GM23248 (cell line): ENCODE measurements around the gene STK40. TPM values are rescaled to one million over a fixed set of nuclear protein-coding genes. Genes with fewer than 3 reads are reported as not detected.

Experiments used
- DNase-seq: peaks from one replicate; pipeline ENCODE4 v3.0.0-alpha.2; 2015
- H2AFZ ChIP-seq: fragments of 200-600 bp; sonication (generic); 2 replicates; pipeline ENCODE4 v1.6.1; 2016; ENCODE audit warnings: antibody characterized with exemption
- H3F3A ChIP-seq: fragments of 200-600 bp; sonication (generic); 2 replicates; pipeline ENCODE4 v1.6.1; 2016; ENCODE audit warnings: mild to moderate bottlenecking, antibody characterized with exemption, mixed run types; ENCODE audit not compliant: insufficient read depth
- H3K27ac ChIP-seq: fragments of 200-600 bp; sonication (generic); 2 replicates; pipeline ENCODE4 v1.5.1; 2016; ENCODE audit warnings: mild to moderate bottlenecking
- H3K27me3 ChIP-seq: fragments of 200-600 bp; sonication (generic); replicated peaks from 2 replicates; pipeline ENCODE4 v1.6.1; 2016; ENCODE audit warnings: mild to moderate bottlenecking; ENCODE audit not compliant: insufficient read depth
- H3K36me3 ChIP-seq: fragments of 200-600 bp; sonication (generic); 2 replicates; pipeline ENCODE4 v1.6.1; 2016; ENCODE audit warnings: low read depth, mild to moderate bottlenecking
- H3K4me1 ChIP-seq: fragments of 200-600 bp; sonication (generic); 2 replicates; pipeline ENCODE4 v1.6.1; 2016; ENCODE audit warnings: mild to moderate bottlenecking; ENCODE audit not compliant: insufficient read depth
- H3K4me2 ChIP-seq: fragments of 200-600 bp; sonication (generic); one replicate; pipeline ENCODE4 v1.6.1; 2016; ENCODE audit warnings: mild to moderate bottlenecking; ENCODE audit not compliant: unreplicated experiment
- H3K4me3 ChIP-seq: fragments of 200-600 bp; sonication (generic); 2 replicates; pipeline ENCODE4 v1.5.1; 2016; ENCODE audit warnings: mild to moderate bottlenecking
- H3K79me2 ChIP-seq: fragments of 200-600 bp; sonication (generic); 2 replicates; pipeline ENCODE4 v1.6.1; 2016; ENCODE audit warnings: mild to moderate bottlenecking; ENCODE audit not compliant: insufficient read depth
- H3K9ac ChIP-seq: fragments of 200-600 bp; sonication (generic); 2 replicates; pipeline ENCODE4 v1.6.1; 2016; ENCODE audit warnings: mild to moderate bottlenecking
- H3K9me2 ChIP-seq: fragments of 200-600 bp; sonication (generic); 2 replicates; pipeline ENCODE4 v1.6.1; 2016; ENCODE audit warnings: mixed run types, mild to moderate bottlenecking, moderate library complexity; ENCODE audit not compliant: insufficient read depth
- H3K9me3 ChIP-seq: fragments of 200-600 bp; sonication (generic); one replicate; pipeline ENCODE4 v1.6.1; 2017; ENCODE audit warnings: low read depth
- H4K20me1 ChIP-seq: fragments of 200-600 bp; sonication (generic); 2 replicates; pipeline ENCODE4 v1.6.0; 2016; ENCODE audit not compliant: insufficient read depth
- EZH2 ChIP-seq: fragments of 200-600 bp; sonication (generic); IDR thresholded peaks from 2 replicates; pipeline ENCODE4 v1.6.1; 2018; ENCODE audit warnings: antibody characterized with exemption, mild to moderate bottlenecking; ENCODE audit not compliant: insufficient read depth, poor library complexity, severe bottlenecking
- EZH2phosphoT487 ChIP-seq: fragments of 200-600 bp; sonication (generic); IDR thresholded peaks from 2 replicates; pipeline ENCODE4 v1.6.1; 2018; ENCODE audit warnings: antibody characterized with exemption, moderate library complexity, mild to moderate bottlenecking, low read depth; ENCODE audit not compliant: insufficient read depth
- WGBS, 2 experiments: methylation state at CpG; one replicate each; pipeline ENCODE4 v1.1.6; 2015 to 2017; ENCODE audit warnings: low lambda C conversion rate in 2 of 2, low coverage in 1 of 2; ENCODE audit errors: missing lambda C conversion rate in 2 of 2; 5-methylcytosine and 5-hydroxymethylcytosine counted together
- in situ Hi-C: fragments of 300-500 bp; cut with MboI; formaldehyde crosslinking; loops from 2 replicates; pipeline ENCODE4 v1.15.0; 2020
- polyA plus RNA-seq: library from polyadenylated mRNA; unstranded; fragments of >200 nt; fragmentation: Nextera tagmentation; extraction: Ambion mirVana; gene quantifications from 2 replicates; pipeline ENCODE4 v1.2.1, GENCODE V29; 2016
- total RNA-seq: library from RNA; depleted of rRNA; stranded (reverse); fragments of >200 nt; shearing (Covaris generic); gene quantifications from 2 replicates; pipeline ENCODE4 v1.2.3, GENCODE V29; 2014

STK40 gene
- total and polyA plus RNA-seq, 2 experiments from 2014 or later: 11.1 to 16.2 TPM

GRCh38 chr1:36367066-36367465 is 18.7 kb downstream of the STK40 start:
- DNase-seq: no peak
- Histone ChIP-seq H3K4me2 (no peak overlapping the region), H3K9ac (no peak overlapping the region), H3K4me1 (peaks cover 25% of the 10 kb centered on the region), H2AFZ (no peak overlapping the region), H3K27ac (no peak overlapping the region), H3K27me3 (no peaks in the 10 kb centered on the region), H3K36me3 (peaks cover 9% of the 10 kb centered on the region; the same call in 1 of the 2 replicates), H3K79me2 (peaks cover 91% of the 10 kb centered on the region), H3F3A (peaks cover 24% of the 10 kb centered on the region), H4K20me1 (no peaks in the 10 kb centered on the region), H3K9me3 (no peaks in the 10 kb centered on the region), H3K4me3 (no peak overlapping the region), H3K9me2 (no peaks in the 10 kb centered on the region)
- WGBS, 2 experiments: 91 to 97% methylated on average over 5 of the region's 5 CpGs
- in situ Hi-C loops: no loop called here
- TF ChIP-seq EZH2phosphoT487: no peak
- no peak for TF ChIP-seq EZH2

DNA sequence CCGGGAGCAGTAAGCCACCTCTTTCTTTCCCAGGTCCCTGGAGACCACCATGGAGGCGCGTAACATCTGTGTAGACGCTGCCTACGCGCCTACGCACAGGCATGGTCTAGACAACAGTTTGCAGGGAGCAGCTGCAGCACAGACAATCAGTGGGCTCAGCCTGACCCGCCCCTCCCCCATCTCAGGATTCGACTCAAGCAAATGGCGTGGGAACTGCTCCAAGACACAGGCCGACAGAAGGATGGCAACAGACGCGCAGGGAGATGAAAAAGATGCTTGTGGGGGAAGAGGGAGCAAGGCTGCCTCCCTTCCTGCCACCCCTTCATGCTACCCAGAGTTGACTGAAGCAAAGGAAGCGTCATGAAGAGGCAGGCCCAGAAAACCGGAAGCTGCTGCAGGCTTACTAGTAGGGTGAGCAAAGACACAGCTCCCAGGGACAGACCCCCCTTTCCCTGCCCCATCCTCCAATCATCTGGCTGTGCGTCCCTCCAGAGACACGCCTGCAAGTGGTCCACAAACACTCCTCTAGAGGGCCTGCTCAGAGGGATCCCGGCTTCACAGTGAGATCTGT is 19.5 kb downstream of the STK40 start:
- TF ChIP-seq EZH2phosphoT487 (no peak), EZH2 (no peak)
- 53 to 57% methylated on average over 17 to 18 of the region's 18 CpGs for WGBS, 2 experiments
- peaks cover 91% of the 10 kb centered on the region for H3K79me2 ChIP-seq
- H3K4me1 ChIP-seq: peaks cover 17% of the 10 kb centered on the region
- in situ Hi-C loops: no loop called here
- no peak overlapping the region for H3K4me3 ChIP-seq
- H4K20me1 ChIP-seq: no peaks in the 10 kb centered on the region
- peak; percentile 33 for DNase-seq
- peak overlapping the region; percentile 0; the same call in 1 of the 2 replicates for H3K9ac ChIP-seq
- peaks cover 12% of the 10 kb centered on the region; the same call in 1 of the 2 replicates for H3K36me3 ChIP-seq
- H3F3A ChIP-seq: peaks cover 17% of the 10 kb centered on the region
- no peak overlapping the region for H2AFZ ChIP-seq
- no peaks in the 10 kb centered on the region for H3K9me2 ChIP-seq
- H3K27ac ChIP-seq: peak overlapping the region; percentile 48
- no peaks in the 10 kb centered on the region for H3K9me3 ChIP-seq
- H3K27me3 ChIP-seq: no peaks in the 10 kb centered on the region
- H3K4me2 ChIP-seq: peak overlapping the region; percentile 35

- Histone ChIP-seq H3K27ac (peak overlapping the region; percentile 48), H3K9me3 (no peaks in the 10 kb centered on the region), H3F3A (peaks cover 11% of the 10 kb centered on the region), H3K4me2 (peak overlapping the region; percentile 35), H3K79me2 (peaks cover 91% of the 10 kb centered on the region), H3K27me3 (no peaks in the 10 kb centered on the region), H3K4me3 (no peak overlapping the region), H3K36me3 (peaks cover 12% of the 10 kb centered on the region; the same call in 1 of the 2 replicates), H3K9ac (peak overlapping the region; percentile 0; the same call in 1 of the 2 replicates), H4K20me1 (no peaks in the 10 kb centered on the region), H2AFZ (no peak overlapping the region), H3K9me2 (no peaks in the 10 kb centered on the region), H3K4me1 (peaks cover 17% of the 10 kb centered on the region)
- in situ Hi-C loops: no loop called here
- 18 to 22% methylated on average over 1 of the region's 1 CpG for WGBS, 2 experiments
- TF ChIP-seq EZH2 (no peak), EZH2phosphoT487 (no peak)
- peak; percentile 81 for DNase-seq
These were observed 20.3 kb downstream of the STK40 start for GRCh38 chr1:36365381-36365780.

DNA sequence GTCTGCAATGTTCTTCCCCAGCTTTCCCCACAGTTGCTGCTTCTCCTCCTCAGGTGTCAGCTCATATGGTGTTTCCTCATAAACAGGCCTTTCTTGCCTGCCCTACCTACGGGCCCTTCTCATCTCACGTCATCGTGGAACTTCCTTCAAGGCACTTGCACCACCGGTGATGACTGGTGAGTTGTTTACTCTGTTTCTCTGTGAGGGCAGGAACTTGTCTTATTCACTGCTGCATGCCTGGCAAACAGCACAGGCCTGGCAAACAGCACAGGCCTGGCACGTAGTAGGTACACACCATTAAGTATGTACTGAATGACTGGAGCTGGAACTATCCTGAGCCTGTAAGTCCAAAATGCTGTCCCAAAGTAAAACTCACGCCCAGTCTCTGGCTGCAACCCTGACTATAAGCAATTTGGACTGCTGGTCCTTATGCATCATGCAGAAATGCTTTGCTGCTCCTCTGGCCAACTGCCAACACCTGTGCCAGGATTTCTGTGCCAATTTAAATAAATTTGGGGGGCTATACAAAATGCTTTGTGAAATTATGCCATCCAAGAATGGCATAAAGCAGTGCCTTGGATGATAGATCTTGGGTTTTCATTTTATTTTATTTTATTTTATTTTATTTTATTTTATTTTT is 25.7 kb downstream of the STK40 start:
- 80 to 82% methylated on average over 6 of the region's 6 CpGs for WGBS, 2 experiments
- no peaks in the 10 kb centered on the region for H3K9me2 ChIP-seq
- TF ChIP-seq EZH2 (no peak), EZH2phosphoT487 (no peak)

More for the DNA sequence above, 25.7 kb downstream of the STK40 start:
- Histone ChIP-seq H3K4me1 (peaks cover 1% of the 10 kb centered on the region), H3K36me3 (peaks cover 19% of the 10 kb centered on the region; the same call in 1 of the 2 replicates), H3F3A (peaks cover under 1% of the 10 kb centered on the region; the same call in 1 of the 2 replicates), H3K27ac (no peak overlapping the region), H2AFZ (no peak overlapping the region), H3K9me3 (no peaks in the 10 kb centered on the region), H3K4me3 (no peak overlapping the region), H3K9ac (no peak overlapping the region), H3K4me2 (no peak overlapping the region), H3K79me2 (peaks cover 76% of the 10 kb centered on the region), H4K20me1 (no peaks in the 10 kb centered on the region), H3K27me3 (no peaks in the 10 kb centered on the region)
- in situ Hi-C loops: no loop called here
- peak; percentile 8 for DNase-seq
